Mucosa of rectum (tissue), 2 donors: ENCODE measurements around the gene ITSN1.

Experiments
- H3K27ac ChIP-seq, 2 donors: one replicate each; pipeline ENCODE4 v1.7.0; 2013; ENCODE audit warnings: inconsistent platforms in 2 of 2, low read depth in 2 of 2, low read length in 2 of 2
- H3K27me3 ChIP-seq, 2 donors: one replicate each; pipeline ENCODE4 v1.7.0; 2013; ENCODE audit warnings: low read length in 2 of 2; ENCODE audit not compliant: control insufficient read depth in 2 of 2, insufficient read depth in 2 of 2
- H3K36me3 ChIP-seq, 2 donors: one replicate each; pipeline ENCODE4 v1.7.0; 2013; ENCODE audit warnings: low read length in 2 of 2; ENCODE audit not compliant: control insufficient read depth in 2 of 2, insufficient read depth in 2 of 2
- H3K4me1 ChIP-seq, 2 donors: one replicate each; pipeline ENCODE4 v1.7.0; 2013; ENCODE audit warnings: low read length in 2 of 2, mild to moderate bottlenecking in 1 of 2; ENCODE audit not compliant: control insufficient read depth in 2 of 2, insufficient read depth in 2 of 2
- H3K4me3 ChIP-seq, 2 donors: one replicate each; pipeline ENCODE4 v1.7.0; 2013; ENCODE audit warnings: low read length in 2 of 2
- H3K9ac ChIP-seq, 2 donors: one replicate each; pipeline ENCODE4 v1.7.0; 2013; ENCODE audit warnings: low read length in 2 of 2, low read depth in 1 of 2, mild to moderate bottlenecking in 1 of 2
- H3K9me3 ChIP-seq, 2 donors: one replicate each; pipeline ENCODE4 v1.7.0; 2013; ENCODE audit warnings: low read length in 2 of 2; ENCODE audit not compliant: control insufficient read depth in 2 of 2
- donor health status: healthy.
- donor health status: Normal muscosa, but diverticular disease.

The ITSN1 gene

GRCh38 chr21:33690874-33691273 is 48.6 kb downstream of the ITSN1 start:
- Histone ChIP-seq H3K9ac (no peak overlapping the region), H3K4me3 (no peak overlapping the region), H3K27ac (no peak overlapping the region), H3K4me1 (no peaks in the 10 kb centered on the region), H3K27me3 (no peaks in the 10 kb centered on the region), H3K9me3 (no peaks in the 10 kb centered on the region), H3K36me3 (no peaks in the 10 kb centered on the region)

GRCh38 chr21:33691945-33692603 is 49.8 kb downstream of the ITSN1 start:
- H3K27me3 ChIP-seq: no peaks in the 10 kb centered on the region
- no peak overlapping the region for H3K27ac ChIP-seq
- no peaks in the 10 kb centered on the region for H3K36me3 ChIP-seq
- no peaks in the 10 kb centered on the region for H3K4me1 ChIP-seq
- no peak overlapping the region for H3K4me3 ChIP-seq
- no peak overlapping the region for H3K9ac ChIP-seq
- no peaks in the 10 kb centered on the region for H3K9me3 ChIP-seq

- Histone ChIP-seq H3K27ac (no peak overlapping the region), H3K9me3 (no peaks in the 10 kb centered on the region)
Measured at GRCh38 chr21:33695813-33696212, 53.5 kb downstream of the ITSN1 start.

GRCh38 chr21:33696465-33696864 is 54.2 kb downstream of the ITSN1 start:
- Histone ChIP-seq H3K27me3 (no peaks in the 10 kb centered on the region), H3K4me1 (no peaks in the 10 kb centered on the region), H3K27ac (no peak overlapping the region), H3K36me3 (no peaks in the 10 kb centered on the region), H3K4me3 (no peak overlapping the region), H3K9ac (no peak overlapping the region), H3K9me3 (no peaks in the 10 kb centered on the region)

More at GRCh38 chr21:33695813-33696212, 53.5 kb downstream of the ITSN1 start:
- Histone ChIP-seq H3K27me3 (no peaks in the 10 kb centered on the region), H3K9ac (no peak overlapping the region), H3K4me3 (no peak overlapping the region), H3K36me3 (no peaks in the 10 kb centered on the region), H3K4me1 (no peaks in the 10 kb centered on the region)

GRCh38 chr21:33698087-33698860 is 56.0 kb downstream of the ITSN1 start:
- Histone ChIP-seq H3K4me3 (no peak overlapping the region), H3K9me3 (no peaks in the 10 kb centered on the region), H3K9ac (no peak overlapping the region), H3K36me3 (no peaks in the 10 kb centered on the region), H3K27me3 (no peaks in the 10 kb centered on the region), H3K4me1 (no peaks in the 10 kb centered on the region), H3K27ac (no peak overlapping the region)

GRCh38 chr21:33699277-33699676 is 57.0 kb downstream of the ITSN1 start:
- Histone ChIP-seq H3K27me3 (no peaks in the 10 kb centered on the region), H3K9me3 (no peaks in the 10 kb centered on the region), H3K4me1 (no peaks in the 10 kb centered on the region), H3K4me3 (no peak overlapping the region), H3K27ac (no peak overlapping the region), H3K9ac (no peak overlapping the region), H3K36me3 (no peaks in the 10 kb centered on the region)

- Histone ChIP-seq H3K36me3 (no peaks in the 10 kb centered on the region), H3K9ac (no peak overlapping the region), H3K4me1 (no peaks in the 10 kb centered on the region), H3K9me3 (no peaks in the 10 kb centered on the region), H3K27ac (no peak overlapping the region), H3K4me3 (no peak overlapping the region), H3K27me3 (no peaks in the 10 kb centered on the region)
Measured at GRCh38 chr21:33700491-33700890, 58.2 kb downstream of the ITSN1 start.

GRCh38 chr21:33703750-33704606 is 61.7 kb downstream of the ITSN1 start:
- H3K9me3 ChIP-seq: peaks cover 0 to 4% of the 10 kb centered on the region in 2 donors
- H3K9ac ChIP-seq: no peak overlapping the region
- no peaks in the 10 kb centered on the region for H3K4me1 ChIP-seq
- H3K36me3 ChIP-seq: no peaks in the 10 kb centered on the region
- H3K27me3 ChIP-seq: no peaks in the 10 kb centered on the region
- peak overlapping the region in 1 of 2 donors; percentile 13 for H3K4me3 ChIP-seq
- no peak overlapping the region for H3K27ac ChIP-seq

GRCh38 chr21:33707846-33708245 is 65.5 kb downstream of the ITSN1 start:
- Histone ChIP-seq H3K9ac (no peak overlapping the region), H3K4me1 (no peaks in the 10 kb centered on the region), H3K27me3 (no peaks in the 10 kb centered on the region), H3K9me3 (peaks cover 0 to 4% of the 10 kb centered on the region in 2 donors), H3K27ac (no peak overlapping the region), H3K36me3 (no peaks in the 10 kb centered on the region), H3K4me3 (no peak overlapping the region)

- Histone ChIP-seq H3K9me3 (peaks cover 0 to 4% of the 10 kb centered on the region in 2 donors), H3K4me3 (no peak overlapping the region), H3K27ac (no peak overlapping the region), H3K4me1 (no peaks in the 10 kb centered on the region), H3K9ac (no peak overlapping the region), H3K27me3 (no peaks in the 10 kb centered on the region), H3K36me3 (no peaks in the 10 kb centered on the region)
Measured at GRCh38 chr21:33708874-33709273, 66.6 kb downstream of the ITSN1 start.
